GM18873 (cell line): Measurements from ENCODE around the gene CNTNAP2.

ENCODE experiments used
- ATAC-seq: cut with Tn5 transposase; IDR thresholded peaks from one replicate; pipeline ENCODE4 v1.9.1; 2021; ENCODE audit warnings: mild to moderate bottlenecking, moderate library complexity, moderate number of reproducible peaks; ENCODE audit not compliant: unreplicated experiment, low FRiP score

CNTNAP2 gene

GRCh38 chr7:146948703-146949102 lies 832.1 kb downstream of the CNTNAP2 start:
- ATAC-seq: no peak

GRCh38 chr7:146956321-146956720 lies 839.7 kb downstream of the CNTNAP2 start:
- ATAC-seq: no peak

GRCh38 chr7:146956853-146957252 lies 840.3 kb downstream of the CNTNAP2 start:
- no peak for ATAC-seq

- no peak for ATAC-seq
Measured at GRCh38 chr7:146960773-146961391, 844.3 kb downstream of the CNTNAP2 start.

GRCh38 chr7:146961617-146962016 lies 845.0 kb downstream of the CNTNAP2 start:
- ATAC-seq: no peak

GRCh38 chr7:146966274-146966673 lies 849.7 kb downstream of the CNTNAP2 start:
- no peak for ATAC-seq

- no peak for ATAC-seq
Measured at GRCh38 chr7:146982482-146982881, 865.9 kb downstream of the CNTNAP2 start.

GRCh38 chr7:146991596-146991995 lies 875.0 kb downstream of the CNTNAP2 start:
- no peak for ATAC-seq

GRCh38 chr7:146993764-146994163 lies 877.2 kb downstream of the CNTNAP2 start:
- ATAC-seq: no peak

GRCh38 chr7:147008530-147008929 lies 891.9 kb downstream of the CNTNAP2 start:
- ATAC-seq: no peak

- no peak for ATAC-seq
Measured at GRCh38 chr7:147012666-147013065, 896.1 kb downstream of the CNTNAP2 start.

- ATAC-seq: no peak
Measured at GRCh38 chr7:147013825-147014224, 897.2 kb downstream of the CNTNAP2 start.

GRCh38 chr7:147014286-147014955 lies 897.8 kb downstream of the CNTNAP2 start:
- ATAC-seq: no peak

GRCh38 chr7:147015999-147016398 lies 899.4 kb downstream of the CNTNAP2 start:
- no peak for ATAC-seq

- no peak for ATAC-seq
Measured at GRCh38 chr7:147022056-147022455, 905.5 kb downstream of the CNTNAP2 start.

- no peak for ATAC-seq
Measured at GRCh38 chr7:147023440-147023839, 906.8 kb downstream of the CNTNAP2 start.

GRCh38 chr7:147029953-147030352 lies 913.4 kb downstream of the CNTNAP2 start:
- no peak for ATAC-seq

- no peak for ATAC-seq
Measured at GRCh38 chr7:147033641-147034040, 917.0 kb downstream of the CNTNAP2 start.

- no peak for ATAC-seq
Measured at GRCh38 chr7:147041438-147041837, 924.8 kb downstream of the CNTNAP2 start.

- no peak for ATAC-seq
Measured at GRCh38 chr7:147044941-147045340, 928.3 kb downstream of the CNTNAP2 start.

- ATAC-seq: no peak
Measured at GRCh38 chr7:147047696-147048095, 931.1 kb downstream of the CNTNAP2 start.

- no peak for ATAC-seq
Measured at GRCh38 chr7:147048864-147049263, 932.3 kb downstream of the CNTNAP2 start.
